Endothelial cell (in vitro differentiated cells): ENCODE results near the gene CNTNAP5. TPM values are rescaled to one million over a fixed set of nuclear protein-coding genes. Genes with fewer than 3 reads are reported as not detected.
A peak's percentile ranks its signal among the peaks of the same experiment; 100 is the strongest.

Experiments used
- DNase-seq: peaks from one replicate; pipeline ENCODE4 v3.0.0; 2021; ENCODE audit warnings: low spot score
- H3K27ac Mint-ChIP-seq: one replicate; pipeline ENCODE4 v1.8.0; 2021; ENCODE audit warnings: mixed read lengths, inconsistent platforms; ENCODE audit not compliant: unreplicated experiment
- H3K27me3 Mint-ChIP-seq: one replicate; pipeline ENCODE4 v1.8.0; 2021; ENCODE audit warnings: mild to moderate bottlenecking, moderate library complexity, mixed read lengths, inconsistent platforms; ENCODE audit not compliant: unreplicated experiment
- H3K36me3 Mint-ChIP-seq: one replicate; pipeline ENCODE4 v1.8.0; 2021; ENCODE audit warnings: mild to moderate bottlenecking, low read depth, mixed read lengths, inconsistent platforms; ENCODE audit not compliant: unreplicated experiment
- H3K4me1 Mint-ChIP-seq: one replicate; pipeline ENCODE4 v1.8.0; 2021; ENCODE audit warnings: mild to moderate bottlenecking, mixed read lengths, inconsistent platforms; ENCODE audit not compliant: unreplicated experiment
- H3K4me3 Mint-ChIP-seq: one replicate; pipeline ENCODE4 v1.8.0; 2021; ENCODE audit warnings: mild to moderate bottlenecking, mixed read lengths, inconsistent platforms; ENCODE audit not compliant: unreplicated experiment
- H3K9me3 Mint-ChIP-seq: one replicate; pipeline ENCODE4 v1.8.0; 2021; ENCODE audit warnings: mixed read lengths, inconsistent platforms; ENCODE audit not compliant: unreplicated experiment
- total RNA-seq: library from RNA; stranded (reverse); fragmentation: NEBNext Ultra II Directional; extraction: Animal tissue kit (Norgen Biotek cat#: 25700); gene quantifications from one replicate; pipeline ENCODE4 v1.2.1, GENCODE V29; 2021; ENCODE audit not compliant: unreplicated experiment
- TF ChIP-seq, protein P1 (sequence below): fragments of 200-600 bp; sonication (generic); IDR thresholded peaks from one replicate; pipeline ENCODE4 v1.5.0; 2021; ENCODE audit warnings: antibody characterized with exemption; ENCODE audit not compliant: unreplicated experiment

The CNTNAP5 gene
- total RNA-seq, 1 donor from 2014 or later = 5.0 TPM

DNA sequence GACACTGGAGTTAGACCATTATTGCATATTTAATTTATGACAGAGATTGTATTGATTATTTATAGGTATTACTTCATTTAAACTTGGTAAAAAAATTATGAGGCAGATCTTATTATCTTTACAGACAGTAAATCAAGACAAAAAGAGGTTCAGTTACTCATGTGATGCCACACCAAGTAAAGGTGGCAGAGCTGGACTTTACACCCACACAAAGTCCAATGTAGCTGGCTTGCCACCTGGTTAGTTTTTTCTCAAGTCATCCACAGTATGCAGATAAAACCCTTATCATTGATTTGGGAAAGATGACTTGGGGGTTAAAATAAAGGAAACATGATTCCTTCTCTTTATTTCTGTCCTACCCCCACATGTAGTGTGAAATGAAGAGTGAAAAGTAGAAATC, 137.2 kb downstream of the CNTNAP5 start:
- peaks cover 15% of the 10 kb centered on the region for H3K4me1 Mint-ChIP-seq
- no peak for DNase-seq
- TF ChIP-seq, protein P1, sequence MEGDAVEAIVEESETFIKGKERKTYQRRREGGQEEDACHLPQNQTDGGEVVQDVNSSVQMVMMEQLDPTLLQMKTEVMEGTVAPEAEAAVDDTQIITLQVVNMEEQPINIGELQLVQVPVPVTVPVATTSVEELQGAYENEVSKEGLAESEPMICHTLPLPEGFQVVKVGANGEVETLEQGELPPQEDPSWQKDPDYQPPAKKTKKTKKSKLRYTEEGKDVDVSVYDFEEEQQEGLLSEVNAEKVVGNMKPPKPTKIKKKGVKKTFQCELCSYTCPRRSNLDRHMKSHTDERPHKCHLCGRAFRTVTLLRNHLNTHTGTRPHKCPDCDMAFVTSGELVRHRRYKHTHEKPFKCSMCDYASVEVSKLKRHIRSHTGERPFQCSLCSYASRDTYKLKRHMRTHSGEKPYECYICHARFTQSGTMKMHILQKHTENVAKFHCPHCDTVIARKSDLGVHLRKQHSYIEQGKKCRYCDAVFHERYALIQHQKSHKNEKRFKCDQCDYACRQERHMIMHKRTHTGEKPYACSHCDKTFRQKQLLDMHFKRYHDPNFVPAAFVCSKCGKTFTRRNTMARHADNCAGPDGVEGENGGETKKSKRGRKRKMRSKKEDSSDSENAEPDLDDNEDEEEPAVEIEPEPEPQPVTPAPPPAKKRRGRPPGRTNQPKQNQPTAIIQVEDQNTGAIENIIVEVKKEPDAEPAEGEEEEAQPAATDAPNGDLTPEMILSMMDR = no peak
- H3K36me3 Mint-ChIP-seq = no peaks in the 10 kb centered on the region
- no peaks in the 10 kb centered on the region for H3K9me3 Mint-ChIP-seq
- no peak overlapping the region for H3K4me3 Mint-ChIP-seq
- peaks cover 2% of the 10 kb centered on the region for H3K27me3 Mint-ChIP-seq
- H3K27ac Mint-ChIP-seq = no peak overlapping the region

DNA sequence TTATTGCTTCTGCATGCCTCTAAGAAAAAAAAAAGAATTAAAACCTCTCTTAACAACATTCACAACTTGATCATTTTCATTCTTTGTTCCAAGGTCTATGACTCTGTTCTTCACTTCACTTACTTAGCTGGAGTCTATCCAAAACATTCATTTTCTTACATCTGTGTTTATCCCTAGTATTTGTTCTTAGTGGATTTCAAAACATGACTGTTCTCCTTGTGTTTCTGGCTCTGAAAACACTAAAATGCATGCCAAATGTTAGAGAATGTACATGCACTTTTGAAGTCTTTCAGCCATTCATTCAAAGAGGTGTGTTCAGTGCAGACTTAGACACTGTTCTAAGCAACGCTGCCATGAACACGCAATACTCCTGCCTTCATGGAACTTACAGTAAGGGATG, 138.8 kb downstream of the CNTNAP5 start:
- no peak overlapping the region for H3K27ac Mint-ChIP-seq
- H3K9me3 Mint-ChIP-seq = no peaks in the 10 kb centered on the region
- TF ChIP-seq, protein P1 = no peak
- peaks cover 2% of the 10 kb centered on the region for H3K27me3 Mint-ChIP-seq
- no peak for DNase-seq
- H3K36me3 Mint-ChIP-seq = no peaks in the 10 kb centered on the region
- no peak overlapping the region for H3K4me3 Mint-ChIP-seq
- peaks cover 19% of the 10 kb centered on the region for H3K4me1 Mint-ChIP-seq

DNA sequence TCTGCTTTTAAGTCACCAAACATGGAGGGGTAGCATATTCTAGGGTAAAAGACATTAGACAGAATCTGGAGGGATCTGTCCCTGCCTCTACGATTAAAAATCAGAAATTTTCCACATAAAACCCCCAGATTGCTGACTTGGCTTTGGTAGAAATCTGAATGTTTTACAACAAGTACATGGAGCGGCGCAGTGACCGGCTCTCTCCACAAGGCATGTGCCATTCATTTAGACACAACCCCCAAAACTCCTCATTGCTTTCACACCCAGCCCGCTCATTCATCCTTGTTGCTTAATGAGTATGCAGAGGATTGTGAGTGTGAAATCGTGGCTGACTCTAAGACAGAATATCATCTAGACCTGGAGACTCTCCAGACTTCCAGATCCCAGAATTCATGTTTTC, 140.6 kb downstream of the CNTNAP5 start:
- H3K27me3 Mint-ChIP-seq = peaks cover 2% of the 10 kb centered on the region
- no peak for DNase-seq
- H3K4me3 Mint-ChIP-seq = no peak overlapping the region
- no peak overlapping the region for H3K27ac Mint-ChIP-seq
- no peaks in the 10 kb centered on the region for H3K9me3 Mint-ChIP-seq
- peaks cover 19% of the 10 kb centered on the region for H3K4me1 Mint-ChIP-seq
- TF ChIP-seq, protein P1 = no peak
- no peaks in the 10 kb centered on the region for H3K36me3 Mint-ChIP-seq

DNA sequence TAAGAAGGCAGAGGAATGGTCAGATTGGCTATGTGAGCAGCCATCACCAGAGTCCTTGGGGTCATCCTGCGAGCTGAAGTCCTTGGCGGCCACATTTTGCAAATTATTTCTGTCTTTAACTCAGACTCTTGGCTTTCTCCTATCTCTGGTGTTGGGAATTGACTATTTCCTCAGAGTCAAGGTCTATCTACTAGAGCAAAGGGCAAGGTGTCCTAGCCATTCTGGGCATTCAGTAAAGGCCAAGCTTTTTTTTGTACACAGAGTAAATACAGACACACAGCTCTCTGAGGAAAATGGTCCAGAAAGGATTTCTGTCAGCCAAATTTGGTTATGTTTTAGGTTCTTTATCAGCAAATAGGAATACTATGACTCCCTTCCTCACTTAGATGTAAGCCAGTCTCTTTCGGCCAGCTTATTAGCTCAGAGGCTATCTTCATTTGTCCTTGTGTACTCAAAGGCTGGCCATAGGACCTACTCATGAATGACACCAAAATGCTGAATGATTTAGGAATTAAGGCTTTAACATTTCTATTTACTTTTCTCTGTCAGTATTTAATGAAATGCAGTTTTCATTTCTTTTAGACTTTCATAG, 146.5 kb downstream of the CNTNAP5 start:
- no peaks in the 10 kb centered on the region for H3K36me3 Mint-ChIP-seq
- no peak overlapping the region for H3K27ac Mint-ChIP-seq
- no peaks in the 10 kb centered on the region for H3K9me3 Mint-ChIP-seq
- no peak overlapping the region for H3K4me3 Mint-ChIP-seq
- no peaks in the 10 kb centered on the region for H3K27me3 Mint-ChIP-seq
- H3K4me1 Mint-ChIP-seq = peaks cover 17% of the 10 kb centered on the region
- DNase-seq = no peak
- TF ChIP-seq, protein P1 = no peak

DNA sequence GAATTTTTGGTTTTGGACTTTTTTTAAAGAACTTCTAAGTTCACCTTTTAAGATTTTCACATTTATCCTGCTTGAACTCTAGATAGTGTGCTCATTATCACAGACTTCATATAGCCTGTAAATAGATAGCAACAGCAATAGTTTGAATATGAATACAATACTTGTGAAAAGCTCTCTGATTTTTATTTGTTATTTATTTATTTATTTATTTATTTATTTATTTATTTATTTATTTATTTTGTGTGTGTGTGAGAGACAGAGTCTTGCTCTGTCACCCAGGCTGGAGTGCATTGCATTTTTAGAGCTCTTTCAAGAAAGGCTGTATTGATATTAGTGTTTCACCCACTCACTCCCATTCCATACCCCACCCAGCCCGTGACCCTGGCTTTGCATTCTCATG, 153.6 kb downstream of the CNTNAP5 start:
- H3K27ac Mint-ChIP-seq = peak overlapping the region; percentile 77
- no peak for DNase-seq
- peaks cover 40% of the 10 kb centered on the region for H3K4me1 Mint-ChIP-seq
- H3K9me3 Mint-ChIP-seq = no peaks in the 10 kb centered on the region
- TF ChIP-seq, protein P1 = no peak
- no peaks in the 10 kb centered on the region for H3K27me3 Mint-ChIP-seq
- H3K4me3 Mint-ChIP-seq = no peak overlapping the region
- no peaks in the 10 kb centered on the region for H3K36me3 Mint-ChIP-seq
